Erythroblast (primary cell): Measurements from ENCODE around the gene ADGRL1.

Source experiments
- DNase-seq, 2 experiments: peaks; one replicate each; lab custom pipeline; 2025; lab: John Stamatoyannopoulos, UW
- GATA1 ChIP-seq: IDR thresholded peaks from 2 replicates; pipeline ENCODE4 v1.6.1; 2011; ENCODE audit warnings: low read depth, mild to moderate bottlenecking, control low read depth, low read length, moderate library complexity
- POLR2A ChIP-seq: IDR thresholded peaks from 2 replicates; pipeline ENCODE4 v1.6.1; 2011; ENCODE audit warnings: mild to moderate bottlenecking, low read length

Gene ADGRL1

GRCh38 chr19:14112809-14113385, 93.1 kb downstream of the ADGRL1 start:
- no peak for DNase-seq

GRCh38 chr19:14112051-14112808, 93.7 kb downstream of the ADGRL1 start:
- DNase-seq = no peak
- TF ChIP-seq GATA1 = no peak
- TF ChIP-seq POLR2A = no peak

More at GRCh38 chr19:14112809-14113385, 93.1 kb downstream of the ADGRL1 start:
- TF ChIP-seq POLR2A (no peak), GATA1 (no peak)

GRCh38 chr19:14111486-14111885, 94.5 kb downstream of the ADGRL1 start:
- no peak for DNase-seq
- TF ChIP-seq POLR2A (no peak), GATA1 (no peak)

- TF ChIP-seq GATA1 = no peak
- TF ChIP-seq POLR2A = no peak
- DNase-seq = no peak
Measured at GRCh38 chr19:14110650-14111049, 95.3 kb downstream of the ADGRL1 start.

GRCh38 chr19:14107581-14108461, 98.1 kb downstream of the ADGRL1 start:
- TF ChIP-seq POLR2A (no peak), GATA1 (no peak)

GRCh38 chr19:14106840-14107239, 99.1 kb downstream of the ADGRL1 start:
- TF ChIP-seq GATA1 = no peak
- no peak for TF ChIP-seq POLR2A
- no peak for DNase-seq

More at GRCh38 chr19:14107581-14108461, 98.1 kb downstream of the ADGRL1 start:
- no peak for DNase-seq

- no peak for DNase-seq
- TF ChIP-seq POLR2A (no peak), GATA1 (no peak)
Measured at GRCh38 chr19:14105680-14106079, 100.3 kb downstream of the ADGRL1 start.

GRCh38 chr19:14103310-14103709, 102.7 kb downstream of the ADGRL1 start:
- DNase-seq = peak in 1 of 2 experiments; percentile 37
- TF ChIP-seq POLR2A = no peak
- TF ChIP-seq GATA1 = no peak

- no peak for DNase-seq
- TF ChIP-seq GATA1 = no peak
Measured at GRCh38 chr19:14102756-14103155, 103.2 kb downstream of the ADGRL1 start.

- DNase-seq = no peak
- TF ChIP-seq GATA1 = no peak
- no peak for TF ChIP-seq POLR2A
Measured at GRCh38 chr19:14102102-14102696, 103.8 kb downstream of the ADGRL1 start.

GRCh38 chr19:14101003-14101545, 104.9 kb downstream of the ADGRL1 start:
- TF ChIP-seq GATA1 (no peak), POLR2A (no peak)
- DNase-seq = no peak
